Measurements from ENCODE around the gene ZFAND2B. TPM values are rescaled to one million over a fixed set of nuclear protein-coding genes. Genes with fewer than 3 reads are reported as not detected.
"Not testable (repeated sequence)": the region's sequence is repeated elsewhere in the genome, so short reads cannot be mapped to it uniquely, and the experiment has no call there.

ZFAND2B gene
- total RNA-seq, 2 donors from 2014 or later = 65.3 to 71.1 TPM

DNA sequence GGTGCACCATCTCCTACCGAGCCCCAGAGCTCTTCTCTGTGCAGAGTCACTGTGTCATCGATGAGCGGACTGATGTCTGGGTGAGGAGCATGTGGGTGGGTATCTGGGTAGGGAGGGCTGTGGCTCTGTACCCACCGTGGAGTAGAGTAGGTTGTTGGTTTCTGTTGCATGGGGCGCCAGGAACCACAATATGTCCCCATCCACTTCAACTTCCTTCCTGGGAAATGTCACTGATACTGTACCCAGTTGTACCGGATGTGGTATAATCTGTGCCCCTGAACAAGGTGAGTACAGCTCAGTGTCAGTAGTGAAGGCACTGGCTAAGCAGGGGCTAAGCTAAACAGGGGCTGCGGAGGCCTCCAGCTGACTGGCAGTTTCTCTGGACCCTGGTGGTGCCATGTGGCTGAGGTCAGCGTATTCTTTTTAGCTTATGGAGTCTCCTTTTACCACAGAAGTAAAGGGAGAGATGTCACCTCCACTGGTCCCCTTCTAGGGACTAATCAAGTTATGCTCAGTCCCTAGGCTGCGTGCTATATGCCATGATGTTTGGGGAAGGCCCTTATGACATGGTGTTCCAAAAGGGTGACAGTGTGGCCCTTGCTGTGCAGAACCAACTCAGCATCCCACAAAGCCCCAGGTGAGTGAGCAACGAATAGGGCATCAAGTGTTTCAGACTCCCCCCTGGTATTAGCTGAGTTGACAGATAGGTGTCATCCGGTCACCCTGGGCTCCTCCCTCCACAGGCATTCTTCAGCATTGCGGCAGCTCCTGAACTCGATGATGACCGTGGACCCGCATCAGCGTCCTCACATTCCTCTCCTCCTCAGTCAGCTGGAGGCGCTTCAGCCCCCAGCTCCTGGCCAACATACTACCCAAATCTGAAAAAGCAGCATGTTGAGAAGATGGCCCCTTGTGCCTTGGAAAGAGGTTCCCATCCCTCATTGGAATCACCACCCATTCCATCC is 41.4 kb downstream of the ZFAND2B start:
- H3K27me3 Mint-ChIP-seq = no peaks in the 10 kb centered on the region
- peak overlapping the region; percentile 90 for H3K4me3 Mint-ChIP-seq
- H3K27ac Mint-ChIP-seq = peak overlapping the region; percentile 98
- ATAC-seq = peak; percentile 75
- DNase-seq = peak in 2 of 3 donors; percentile 24 to 54
- H3K4me1 Mint-ChIP-seq = peaks cover 69% of the 10 kb centered on the region
- peaks cover 6% of the 10 kb centered on the region for H3K36me3 Mint-ChIP-seq (ENCODE audit: low read depth)
- H3K9me3 ChIP-seq (ENCODE audit: control insufficient read depth, low read length, poor library complexity, severe bottlenecking) = no peaks in the 10 kb centered on the region

DNA sequence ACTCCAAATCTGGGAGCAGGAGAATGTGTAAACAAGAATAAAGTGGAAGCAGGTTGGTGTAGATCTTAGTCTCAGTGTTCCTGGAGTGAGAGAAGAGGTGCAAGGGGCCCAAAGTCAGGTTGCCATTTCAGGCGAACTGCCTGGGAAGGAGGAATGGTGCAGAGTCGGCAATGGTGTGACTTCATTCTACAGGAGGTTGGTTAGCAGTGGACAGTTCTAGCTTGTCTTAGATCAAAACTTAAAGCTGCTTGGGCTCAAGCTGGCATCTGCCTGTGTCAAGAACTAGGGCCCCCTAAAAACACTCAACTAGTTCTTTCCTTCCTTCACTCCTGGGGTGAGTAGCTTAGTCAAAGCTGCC is 42.2 kb downstream of the ZFAND2B start:
- ATAC-seq = no peak
- no peak for DNase-seq
- H3K4me1 Mint-ChIP-seq = peaks cover 69% of the 10 kb centered on the region
- peak overlapping the region; percentile 90 for H3K4me3 Mint-ChIP-seq
- H3K27ac Mint-ChIP-seq = peak overlapping the region; percentile 98
- H3K27me3 Mint-ChIP-seq = no peaks in the 10 kb centered on the region
- H3K36me3 Mint-ChIP-seq (ENCODE audit: low read depth) = peaks cover 7% of the 10 kb centered on the region
- no peaks in the 10 kb centered on the region for H3K9me3 ChIP-seq (ENCODE audit: control insufficient read depth, low read length, poor library complexity, severe bottlenecking)

DNA sequence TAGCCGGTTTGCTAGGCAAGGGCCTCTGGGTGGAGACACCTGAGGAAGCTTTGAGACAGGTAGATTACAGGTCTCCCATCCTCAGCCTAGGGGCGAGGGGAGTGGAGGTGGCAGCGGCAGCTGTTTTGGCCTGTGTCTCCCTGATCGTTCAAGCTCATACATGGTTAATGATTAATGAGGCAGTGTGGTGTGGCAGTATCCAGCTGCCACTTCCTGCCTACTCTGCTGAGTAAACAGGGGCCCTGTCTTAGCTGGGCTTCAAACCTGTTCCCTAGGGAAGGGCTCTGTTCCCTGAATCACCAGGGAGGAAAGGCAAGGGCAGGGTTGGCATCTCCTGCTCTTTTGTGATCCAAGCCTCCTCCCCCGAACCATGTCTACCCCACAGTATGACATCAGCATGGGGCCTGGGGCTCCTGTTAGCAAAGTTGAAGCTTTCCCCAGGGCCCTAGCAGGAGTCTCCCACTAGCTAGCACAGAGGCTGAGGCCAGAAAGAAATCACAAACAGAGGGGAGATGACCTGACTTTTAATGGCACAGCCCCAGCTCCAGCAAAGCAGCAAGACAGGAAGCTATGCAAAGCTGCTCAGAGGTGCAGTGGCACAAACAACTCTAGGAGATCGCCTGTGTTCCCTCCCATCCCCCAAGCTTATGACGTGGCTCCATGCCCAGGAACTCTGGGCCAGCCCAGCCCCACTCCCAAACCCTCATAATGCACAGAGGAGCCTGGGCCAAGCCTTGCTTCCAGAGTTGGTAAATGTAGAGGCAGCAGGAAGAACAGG is 42.8 kb downstream of the ZFAND2B start:
- peaks cover 7% of the 10 kb centered on the region for H3K36me3 Mint-ChIP-seq (ENCODE audit: low read depth)
- H3K27ac Mint-ChIP-seq = peak overlapping the region; percentile 98
- no peaks in the 10 kb centered on the region for H3K9me3 ChIP-seq (ENCODE audit: control insufficient read depth, low read length, poor library complexity, severe bottlenecking)
- peak overlapping the region; percentile 90 for H3K4me3 Mint-ChIP-seq
- DNase-seq = peak in 1 of 3 donors; percentile 25
- H3K4me1 Mint-ChIP-seq = peaks cover 69% of the 10 kb centered on the region
- no peaks in the 10 kb centered on the region for H3K27me3 Mint-ChIP-seq
- peak; percentile 6 for ATAC-seq

DNA sequence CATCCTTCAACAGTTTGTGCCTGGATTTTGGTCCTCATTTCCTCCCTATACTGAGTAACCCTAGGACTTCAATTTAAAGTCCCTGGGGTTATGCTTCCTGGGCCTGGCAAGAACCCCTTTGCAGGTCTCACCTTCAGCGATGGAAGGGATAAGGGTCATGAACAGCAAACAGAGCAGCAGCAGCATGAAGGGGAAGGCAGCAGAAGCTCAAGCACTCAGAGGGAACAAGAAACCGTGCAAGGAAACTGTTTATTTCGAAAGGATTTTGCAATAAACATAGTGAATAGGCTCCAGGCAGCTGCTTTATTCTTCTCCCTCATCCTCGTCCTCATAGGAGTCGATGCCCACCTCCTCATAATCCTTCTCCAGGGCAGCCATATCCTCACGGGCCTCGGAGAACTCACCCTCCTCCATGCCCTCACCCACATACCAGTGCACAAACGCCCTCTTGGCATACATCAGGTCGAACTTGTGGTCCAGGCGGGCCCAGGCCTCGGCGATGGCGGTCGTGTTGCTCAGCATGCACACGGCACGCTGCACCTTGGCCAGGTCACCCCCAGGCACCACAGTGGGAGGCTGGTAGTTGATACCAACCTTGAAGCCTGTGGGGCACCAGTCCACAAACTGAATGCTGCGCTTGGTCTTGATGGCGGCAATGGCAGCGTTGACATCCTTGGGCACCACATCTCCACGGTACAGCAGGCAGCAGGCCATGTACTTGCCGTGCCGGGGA is 43.6 kb downstream of the ZFAND2B start:
- DNase-seq (no peak), ATAC-seq (no peak)
- H3K27ac Mint-ChIP-seq = peak overlapping the region; percentile 98
- H3K36me3 Mint-ChIP-seq (ENCODE audit: low read depth) = peaks cover 10% of the 10 kb centered on the region
- peaks cover 68% of the 10 kb centered on the region for H3K4me1 Mint-ChIP-seq
- H3K27me3 Mint-ChIP-seq = no peaks in the 10 kb centered on the region
- H3K4me3 Mint-ChIP-seq = peak overlapping the region; percentile 90
- H3K9me3 ChIP-seq (ENCODE audit: control insufficient read depth, low read length, poor library complexity, severe bottlenecking) = no peaks in the 10 kb centered on the region

DNA sequence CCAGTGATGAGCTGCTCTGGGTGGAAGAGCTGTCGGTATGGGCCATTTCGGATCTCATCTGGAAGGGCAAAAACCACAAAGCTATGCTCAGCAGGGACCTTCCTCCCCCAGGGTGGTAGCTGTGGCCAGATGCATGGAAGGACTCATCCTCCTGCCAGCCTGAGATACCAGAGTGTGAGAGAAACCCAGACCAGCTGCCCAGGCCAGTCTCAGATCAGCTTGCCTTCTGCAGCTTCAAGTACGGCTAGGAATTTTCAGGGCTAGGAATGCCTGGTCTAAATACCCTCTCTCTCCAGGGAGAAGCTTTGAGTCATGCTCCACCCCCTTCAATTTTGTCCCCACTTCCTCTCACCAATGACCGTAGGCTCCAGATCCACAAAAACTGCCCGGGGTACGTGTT is 45.1 kb downstream of the ZFAND2B start:
- Mint-ChIP-seq H3K36me3 (ENCODE audit: low read depth) (peaks cover 10% of the 10 kb centered on the region), H3K27ac (peak overlapping the region; percentile 96), H3K4me3 (peak overlapping the region; percentile 90), H3K4me1 (peaks cover 58% of the 10 kb centered on the region), H3K27me3 (no peaks in the 10 kb centered on the region)
- no peaks in the 10 kb centered on the region for H3K9me3 ChIP-seq (ENCODE audit: control insufficient read depth, low read length, poor library complexity, severe bottlenecking)
- DNase-seq (no peak), ATAC-seq (no peak)

DNA sequence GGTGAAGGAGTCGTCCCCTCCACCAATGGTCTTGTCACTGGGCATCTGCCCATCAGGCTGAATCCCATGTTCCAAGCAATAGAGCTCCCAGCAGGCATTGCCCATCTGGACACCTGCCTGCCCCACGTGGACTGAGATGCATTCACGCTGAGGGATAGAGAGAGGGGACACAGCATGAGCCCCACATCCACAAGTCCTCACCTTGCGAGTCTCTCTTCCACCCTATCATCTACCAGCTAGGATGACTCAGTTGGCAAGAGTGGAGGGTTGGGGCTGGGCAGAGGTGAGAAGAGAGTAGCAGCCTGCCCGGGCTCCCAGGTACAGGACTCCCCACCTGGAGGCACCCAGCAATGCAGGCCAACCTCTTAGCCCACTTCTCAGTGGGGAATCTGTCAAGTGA is 45.5 kb downstream of the ZFAND2B start:
- Mint-ChIP-seq H3K27me3 (no peaks in the 10 kb centered on the region), H3K4me1 (peaks cover 54% of the 10 kb centered on the region), H3K4me3 (peak overlapping the region; percentile 90), H3K27ac (peak overlapping the region; percentile 96), H3K36me3 (ENCODE audit: low read depth) (peaks cover 10% of the 10 kb centered on the region)
- no peak for ATAC-seq
- no peaks in the 10 kb centered on the region for H3K9me3 ChIP-seq (ENCODE audit: control insufficient read depth, low read length, poor library complexity, severe bottlenecking)
- no peak for DNase-seq

DNA sequence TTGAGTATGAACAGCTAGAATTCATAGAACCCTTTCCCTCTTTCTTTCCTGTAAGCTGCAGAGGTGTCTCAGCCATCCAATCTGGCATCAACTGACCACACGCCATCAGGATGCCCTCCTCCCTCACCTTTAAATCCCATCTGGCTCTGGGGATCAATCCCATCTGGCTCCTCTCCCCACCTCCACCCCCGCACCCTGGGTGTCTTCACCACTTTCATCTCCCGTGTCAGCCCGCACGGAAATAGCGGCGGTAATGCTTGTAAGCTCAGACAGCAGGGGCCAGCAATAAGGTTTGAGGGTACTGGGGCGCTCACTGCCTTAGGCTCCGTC is 46.0 kb downstream of the ZFAND2B start:
- no peaks in the 10 kb centered on the region for H3K27me3 Mint-ChIP-seq
- peak overlapping the region; percentile 90 for H3K4me3 Mint-ChIP-seq
- peaks cover 10% of the 10 kb centered on the region for H3K36me3 Mint-ChIP-seq (ENCODE audit: low read depth)
- H3K27ac Mint-ChIP-seq = peak overlapping the region; percentile 96
- H3K4me1 Mint-ChIP-seq = peaks cover 52% of the 10 kb centered on the region
- ATAC-seq (no peak), DNase-seq (no peak)
- H3K9me3 ChIP-seq (ENCODE audit: control insufficient read depth, low read length, poor library complexity, severe bottlenecking) = no peaks in the 10 kb centered on the region

DNA sequence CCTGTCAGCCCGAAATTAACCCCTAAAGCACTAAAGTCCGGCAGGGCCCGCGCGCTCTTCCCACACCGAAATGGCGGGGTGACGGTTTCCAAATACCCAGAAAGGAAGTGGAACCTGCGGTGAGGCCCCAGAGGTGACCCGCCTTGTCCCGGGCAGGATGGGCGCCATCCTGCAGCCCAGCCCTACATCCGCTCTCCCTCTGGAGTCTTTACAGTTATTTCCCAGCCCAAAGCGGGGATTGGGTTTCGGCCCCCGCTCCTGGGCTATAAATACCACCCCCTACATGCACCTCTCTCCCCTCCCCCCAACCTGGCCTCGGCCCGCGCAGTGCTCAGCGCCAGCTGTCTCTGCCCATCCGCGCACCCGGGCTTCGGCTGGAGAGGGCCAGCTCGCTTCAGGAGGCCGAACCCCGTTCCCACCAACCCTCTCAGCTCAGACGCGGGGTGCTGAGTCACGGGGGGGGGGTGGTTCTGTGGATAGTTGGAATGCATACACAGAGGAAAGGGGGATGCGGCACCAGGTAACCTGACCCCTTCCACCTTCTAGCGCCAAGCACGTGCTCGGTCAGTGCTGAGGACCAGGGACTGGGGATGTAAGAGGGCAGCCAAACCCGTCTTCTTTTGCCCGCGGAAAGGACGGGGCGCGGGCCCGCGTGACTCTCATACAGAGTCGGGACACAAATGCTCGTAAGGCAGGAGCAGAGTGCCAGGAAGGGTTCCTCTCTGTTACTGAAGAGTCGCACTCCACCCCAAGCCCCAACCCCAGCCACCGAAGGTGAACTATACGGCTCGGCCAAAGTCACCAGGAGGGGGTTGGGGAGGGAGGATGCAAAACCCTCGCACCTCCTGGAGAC is 46.5 kb downstream of the ZFAND2B start, which contains the start of gene TUBA4B:
Gene TUBA4B, plus strand, starts transcription at position 344 of the 853 bp plus-strand sequence. Its CDS starts 165 bp downstream, at position 509.
- H3K27me3 Mint-ChIP-seq = no peaks in the 10 kb centered on the region
- H3K36me3 Mint-ChIP-seq (ENCODE audit: low read depth) = peaks cover 10% of the 10 kb centered on the region
- peaks cover 47% of the 10 kb centered on the region for H3K4me1 Mint-ChIP-seq
- peak within 1 kb of the TSS; percentile 96 for H3K27ac Mint-ChIP-seq
- H3K9me3 ChIP-seq (ENCODE audit: control insufficient read depth, low read length, poor library complexity, severe bottlenecking) = no peaks in the 10 kb centered on the region
- H3K4me3 Mint-ChIP-seq = peak within 1 kb of the TSS; percentile 90
- DNase-seq = peak in 1 of 3 donors; percentile 27
- ATAC-seq = peak; percentile 43

DNA sequence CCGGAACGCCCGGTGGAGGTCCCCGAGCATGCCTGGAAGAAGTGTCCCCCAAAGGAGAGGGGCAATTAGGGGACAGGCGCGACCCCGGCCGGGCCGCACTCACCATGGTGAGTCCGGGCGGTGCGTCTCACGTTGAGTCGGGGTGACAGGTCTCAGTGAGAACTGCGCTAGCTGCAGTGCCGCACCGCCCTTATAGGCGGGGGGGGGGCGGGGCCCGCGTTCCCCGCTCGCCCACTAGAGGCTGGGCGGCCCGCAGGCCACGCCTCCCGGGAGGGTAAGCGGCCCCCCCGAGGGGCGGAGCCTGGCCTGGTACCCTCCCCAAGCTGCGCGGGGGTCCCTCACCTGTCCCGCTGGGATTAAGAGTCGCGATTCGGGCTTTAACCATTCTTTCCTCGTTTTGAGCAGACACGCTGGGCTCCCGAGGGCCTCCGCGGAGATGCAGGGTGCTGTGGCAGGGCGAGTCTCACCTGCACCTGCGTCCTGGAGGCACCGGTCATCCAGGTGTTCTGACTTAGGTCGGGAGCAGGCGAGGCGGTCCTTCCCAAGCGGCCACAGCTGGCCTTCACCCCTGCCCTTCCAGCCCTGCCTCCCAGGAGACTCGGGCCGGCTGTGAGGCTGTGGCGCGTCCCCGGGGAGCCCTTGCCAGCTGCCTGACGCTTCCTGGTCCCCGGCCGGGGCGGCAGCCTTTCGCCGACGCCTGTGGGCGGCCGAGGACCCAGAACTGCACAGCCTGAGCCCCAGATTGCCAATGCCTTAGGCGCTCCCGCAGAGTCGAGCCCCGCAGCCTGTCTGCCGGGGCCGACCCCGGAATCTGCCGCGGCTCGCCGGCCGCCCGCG is 47.4 kb downstream of the ZFAND2B start, which contains the start of gene TUBA4A:
Gene TUBA4A, minus strand, starts transcription at position 166 of the 837 bp plus-strand sequence. Its CDS starts 60 bp downstream, at position 106.
- H3K4me1 Mint-ChIP-seq = peaks cover 41% of the 10 kb centered on the region
- H3K27me3 Mint-ChIP-seq = no peaks in the 10 kb centered on the region
- ATAC-seq (peak; percentile 83), DNase-seq (peak; percentile 84 to 96 (median 91))
- peaks cover 7% of the 10 kb centered on the region for H3K36me3 Mint-ChIP-seq (ENCODE audit: low read depth)
- peak within 1 kb of the TSS; percentile 90 for H3K4me3 Mint-ChIP-seq
- peak within 1 kb of the TSS; percentile 96 for H3K27ac Mint-ChIP-seq
- no peaks in the 10 kb centered on the region for H3K9me3 ChIP-seq (ENCODE audit: control insufficient read depth, low read length, poor library complexity, severe bottlenecking)

DNA sequence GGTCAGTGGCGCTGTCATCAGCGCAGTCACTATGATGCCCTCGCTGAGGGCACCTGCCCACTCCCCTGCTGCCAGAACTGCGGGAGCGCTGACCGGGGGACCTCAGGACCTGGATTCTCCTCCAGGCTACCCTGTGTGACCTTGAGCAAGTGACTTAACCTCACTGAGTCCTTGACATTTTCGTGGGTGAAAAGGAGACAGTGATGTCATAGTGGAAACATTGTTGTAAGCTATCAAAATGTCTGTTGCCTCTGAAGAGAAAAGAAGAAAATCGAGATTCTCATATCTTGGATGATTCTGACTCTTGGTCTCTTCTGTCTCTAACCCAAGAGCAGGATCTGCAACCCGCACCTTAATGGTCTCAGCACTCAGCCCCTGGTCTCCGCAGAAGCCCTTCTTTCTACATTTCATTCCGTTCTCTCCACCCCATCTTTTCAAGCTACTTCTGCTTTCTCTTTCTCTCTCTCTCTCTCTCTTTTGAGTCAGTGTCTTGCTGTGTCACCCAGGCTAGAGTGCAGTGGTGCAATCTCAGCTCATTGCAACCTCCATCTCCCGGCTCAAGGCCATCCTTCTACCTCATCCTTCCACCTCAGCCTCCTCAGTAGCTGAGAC is 48.1 kb downstream of the ZFAND2B start:
- ATAC-seq (peak; percentile 33), DNase-seq (no peak)
- H3K27ac Mint-ChIP-seq = peak overlapping the region; percentile 96
- H3K4me1 Mint-ChIP-seq = peaks cover 37% of the 10 kb centered on the region
- H3K9me3 ChIP-seq (ENCODE audit: control insufficient read depth, low read length, poor library complexity, severe bottlenecking) = no peaks in the 10 kb centered on the region
- peaks cover 4% of the 10 kb centered on the region for H3K27me3 Mint-ChIP-seq
- H3K36me3 Mint-ChIP-seq (ENCODE audit: low read depth) = peaks cover 7% of the 10 kb centered on the region
- peak overlapping the region; percentile 90 for H3K4me3 Mint-ChIP-seq

DNA sequence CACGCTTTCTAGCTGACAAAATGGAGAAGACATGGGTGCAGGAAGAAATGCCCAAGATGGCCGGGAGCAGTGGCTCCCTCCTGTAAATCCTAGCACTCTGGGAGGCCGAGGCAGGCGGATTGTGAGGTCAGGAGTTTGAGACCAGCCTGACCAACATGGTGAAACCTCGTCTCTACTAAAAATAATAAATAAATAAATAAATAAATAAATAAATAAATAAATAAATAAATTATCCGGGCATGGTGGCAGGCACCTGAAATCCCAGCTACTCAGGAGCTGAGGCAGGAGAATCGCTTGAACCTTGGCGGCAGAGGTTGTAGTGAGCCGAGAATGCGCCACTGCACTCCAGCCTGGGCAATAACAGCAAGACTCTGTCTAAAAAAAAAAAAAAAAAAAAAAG is 52.4 kb downstream of the ZFAND2B start:
- Mint-ChIP-seq H3K4me3 (peak overlapping the region; percentile 52), H3K4me1 (peaks cover 17% of the 10 kb centered on the region), H3K27me3 (peaks cover 20% of the 10 kb centered on the region)
- not testable (repeated sequence) for DNase-seq; H3K9me3 ChIP-seq (ENCODE audit: control insufficient read depth, low read length, poor library complexity, severe bottlenecking); H3K36me3 Mint-ChIP-seq (ENCODE audit: low read depth); ATAC-seq; H3K27ac Mint-ChIP-seq
